HEK293 (cell line): ENCODE measurements around the gene PITHD1.

ENCODE experiments used
- BCL11A ChIP-seq: fragments of 450-650 bp; formaldehyde crosslinking; IDR thresholded peaks from 2 replicates; pipeline ENCODE4 v1.5.1; 2016; ENCODE audit warnings: low read depth, missing biosample characterization, missing genetic modification characterization
- GLIS1 ChIP-seq: fragments of 450-650 bp; formaldehyde crosslinking; IDR thresholded peaks from 2 replicates; pipeline ENCODE4 v1.5.1; 2016; ENCODE audit warnings: missing biosample characterization, missing genetic modification characterization
- KLF1 ChIP-seq: fragments of 450-650 bp; formaldehyde crosslinking; IDR thresholded peaks from 2 replicates; pipeline ENCODE4 v1.5.1; 2016; ENCODE audit warnings: missing biosample characterization, missing genetic modification characterization
- MYNN ChIP-seq: fragments of 450-650 bp; formaldehyde crosslinking; IDR thresholded peaks from 2 replicates; pipeline ENCODE4 v1.5.1; 2016; ENCODE audit warnings: missing biosample characterization, missing genetic modification characterization, borderline replicate concordance
- PRDM4 ChIP-seq: fragments of 450-650 bp; formaldehyde crosslinking; IDR thresholded peaks from 2 replicates; pipeline ENCODE4 v1.5.1; 2017; ENCODE audit warnings: missing biosample characterization, missing genetic modification characterization
- RBAK ChIP-seq: fragments of 450-650 bp; formaldehyde crosslinking; IDR thresholded peaks from 2 replicates; pipeline ENCODE4 v1.5.1; 2016; ENCODE audit warnings: missing biosample characterization, missing genetic modification characterization
- REPIN1 ChIP-seq: fragments of 450-650 bp; formaldehyde crosslinking; IDR thresholded peaks from 2 replicates; pipeline ENCODE4 v1.5.1; 2017; ENCODE audit warnings: missing biosample characterization, missing genetic modification characterization, low read depth
- YY1 ChIP-seq: fragments of 450-650 bp; formaldehyde crosslinking; IDR thresholded peaks from 2 replicates; pipeline ENCODE4 v1.5.1; 2018; ENCODE audit warnings: missing biosample characterization, missing genetic modification characterization
- ZEB2 ChIP-seq: fragments of 450-650 bp; formaldehyde crosslinking; IDR thresholded peaks from 2 replicates; pipeline ENCODE4 v1.5.1; 2016; ENCODE audit warnings: missing biosample characterization, missing genetic modification characterization
- ZFP37 ChIP-seq: fragments of 450-650 bp; formaldehyde crosslinking; IDR thresholded peaks from 2 replicates; pipeline ENCODE4 v1.5.1; 2016; ENCODE audit warnings: missing biosample characterization, missing genetic modification characterization
- ZNF16 ChIP-seq: fragments of 450-650 bp; formaldehyde crosslinking; IDR thresholded peaks from 2 replicates; pipeline ENCODE4 v1.5.1; 2016; ENCODE audit warnings: low read depth, missing biosample characterization, missing genetic modification characterization
- ZNF23 ChIP-seq: fragments of 450-650 bp; formaldehyde crosslinking; IDR thresholded peaks from 2 replicates; pipeline ENCODE4 v1.5.1; 2016; ENCODE audit warnings: missing biosample characterization, missing genetic modification characterization, borderline replicate concordance
- ZNF266 ChIP-seq: fragments of 450-650 bp; formaldehyde crosslinking; IDR thresholded peaks from 2 replicates; pipeline ENCODE4 v1.5.1; 2016; ENCODE audit warnings: missing biosample characterization, missing genetic modification characterization, low read depth
- ZNF280D ChIP-seq: fragments of 450-650 bp; formaldehyde crosslinking; IDR thresholded peaks from 2 replicates; pipeline ENCODE4 v1.5.1; 2016; ENCODE audit warnings: missing biosample characterization, missing genetic modification characterization
- ZNF292 ChIP-seq: fragments of 450-650 bp; formaldehyde crosslinking; IDR thresholded peaks from 2 replicates; pipeline ENCODE4 v1.5.1; 2016; ENCODE audit warnings: low read depth, missing biosample characterization, missing genetic modification characterization, borderline replicate concordance
- ZNF350 ChIP-seq: fragments of 450-650 bp; formaldehyde crosslinking; IDR thresholded peaks from 2 replicates; pipeline ENCODE4 v1.5.0; 2017; ENCODE audit warnings: missing biosample characterization, mild to moderate bottlenecking, missing genetic modification characterization
- ZNF354C ChIP-seq: fragments of 450-650 bp; formaldehyde crosslinking; IDR thresholded peaks from 2 replicates; pipeline ENCODE4 v1.5.1; 2016; ENCODE audit warnings: missing biosample characterization, missing genetic modification characterization, low read depth, borderline replicate concordance
- ZNF391 ChIP-seq: fragments of 450-650 bp; formaldehyde crosslinking; IDR thresholded peaks from 2 replicates; pipeline ENCODE4 v1.5.1; 2016; ENCODE audit warnings: low read depth, missing biosample characterization, missing genetic modification characterization, borderline replicate concordance
- ZNF398 ChIP-seq: fragments of 450-650 bp; formaldehyde crosslinking; IDR thresholded peaks from 2 replicates; pipeline ENCODE4 v1.5.1; 2017; ENCODE audit warnings: missing biosample characterization, missing genetic modification characterization
- ZNF433 ChIP-seq: fragments of 450-650 bp; formaldehyde crosslinking; IDR thresholded peaks from 2 replicates; pipeline ENCODE4 v1.5.1; 2016; ENCODE audit warnings: missing biosample characterization, missing genetic modification characterization, low read depth
- ZNF555 ChIP-seq: fragments of 450-650 bp; formaldehyde crosslinking; conservative IDR thresholded peaks from 2 replicates; pipeline ENCODE4 v1.5.1; 2017; ENCODE audit warnings: missing biosample characterization, mild to moderate bottlenecking, missing genetic modification characterization, inconsistent platforms
- ZNF571 ChIP-seq: fragments of 450-650 bp; formaldehyde crosslinking; IDR thresholded peaks from 2 replicates; pipeline ENCODE4 v1.5.0; 2017; ENCODE audit warnings: missing biosample characterization, missing genetic modification characterization
- ZNF624 ChIP-seq: fragments of 450-650 bp; formaldehyde crosslinking; IDR thresholded peaks from 2 replicates; pipeline ENCODE4 v1.5.1; 2017; ENCODE audit warnings: missing biosample characterization, missing genetic modification characterization
- ZNF692 ChIP-seq: fragments of 450-650 bp; formaldehyde crosslinking; IDR thresholded peaks from 2 replicates; pipeline ENCODE4 v1.5.1; 2016; ENCODE audit warnings: missing biosample characterization, missing genetic modification characterization
- ZNF701 ChIP-seq: fragments of 450-650 bp; formaldehyde crosslinking; IDR thresholded peaks from 2 replicates; pipeline ENCODE4 v1.5.1; 2016; ENCODE audit warnings: missing biosample characterization, missing genetic modification characterization
- ZSCAN30 ChIP-seq: fragments of 450-650 bp; IDR thresholded peaks from 2 replicates; pipeline ENCODE4 v1.5.1; 2018; ENCODE audit warnings: missing biosample characterization, mild to moderate bottlenecking, missing genetic modification characterization, moderate library complexity
- ZXDB ChIP-seq: fragments of 450-650 bp; formaldehyde crosslinking; IDR thresholded peaks from 2 replicates; pipeline ENCODE4 v1.5.1; 2016; ENCODE audit warnings: missing biosample characterization, missing genetic modification characterization

PITHD1 gene

GRCh38 chr1:23743287-23744152 lies 34.7 kb upstream of the PITHD1 start, which contains the start of gene ELOA (continued):
- TF ChIP-seq YY1 = peak; percentile 92
- TF ChIP-seq ZNF555 (tag by site-specific recombination) = no peak
- TF ChIP-seq ZNF571 (tag by site-specific recombination) = no peak
- 0 out of 2 replicates have a peak, but pooled peaks have one; percentile 53 for TF ChIP-seq KLF1 (tag by site-specific recombination)
- TF ChIP-seq ZNF391 (tag by site-specific recombination) = no peak
- no peak for TF ChIP-seq ZNF16 (tag by site-specific recombination)
- TF ChIP-seq ZNF433 (tag by site-specific recombination) = no peak
- TF ChIP-seq PRDM4 (tag by site-specific recombination) = no peak
- TF ChIP-seq ZSCAN30 (tag by site-specific recombination) = no peak
- no peak for TF ChIP-seq RBAK (tag by site-specific recombination)
- TF ChIP-seq ZNF354C = no peak
- TF ChIP-seq ZNF350 (tag by site-specific recombination) = no peak
- no peak for TF ChIP-seq BCL11A (tag by site-specific recombination)
- no peak for TF ChIP-seq REPIN1 (tag by site-specific recombination)
- peak; percentile 66 for TF ChIP-seq ZXDB (tag by site-specific recombination)
- no peak for TF ChIP-seq ZNF280D (tag by site-specific recombination)
- peak; percentile 78; the same call in 1 of the 2 replicates for TF ChIP-seq GLIS1 (tag by site-specific recombination)
- TF ChIP-seq MYNN (tag by site-specific recombination) = no peak
- TF ChIP-seq ZNF292 (tag by site-specific recombination) = no peak
- TF ChIP-seq ZNF266 = no peak
- TF ChIP-seq ZNF23 (tag by site-specific recombination) = no peak
- peak; percentile 36; the same call in 1 of the 2 replicates for TF ChIP-seq ZNF692 (tag by site-specific recombination)
- TF ChIP-seq ZNF624 (tag by site-specific recombination) = no peak
- TF ChIP-seq ZFP37 (tag by site-specific recombination) = no peak
- TF ChIP-seq ZNF701 (tag by site-specific recombination) = no peak
- TF ChIP-seq ZNF398 (tag by site-specific recombination) = no peak
- peak; percentile 17; the same call in 1 of the 2 replicates for TF ChIP-seq ZEB2 (tag by site-specific recombination)
